Erythroblast (primary cell): Measurements from ENCODE around the gene ROMO1.

Experiments
- GATA1 ChIP-seq: IDR thresholded peaks from 2 replicates; pipeline ENCODE4 v1.6.1; 2011; ENCODE audit warnings: low read depth, mild to moderate bottlenecking, control low read depth, low read length, moderate library complexity
- POLR2A ChIP-seq: IDR thresholded peaks from 2 replicates; pipeline ENCODE4 v1.6.1; 2011; ENCODE audit warnings: mild to moderate bottlenecking, low read length

GRCh38 chr20:35653893-35654292 lies 45.3 kb upstream of the ROMO1 start:
- TF ChIP-seq POLR2A: no peak
- TF ChIP-seq GATA1: no peak
